H1 (cell line): ENCODE data around the gene TNFRSF6B. TPM values are rescaled to one million over a fixed set of nuclear protein-coding genes. Genes with fewer than 3 reads are reported as not detected.
A peak's percentile ranks its signal among the peaks of the same experiment; 100 is the strongest.

Experiments
- BACH1 ChIP-seq: IDR thresholded peaks from 2 replicates; pipeline ENCODE4 v1.6.1; 2012; ENCODE audit warnings: low read length, improper control_type of control experiment
- CHD7 ChIP-seq: fragments of 300-600 bp; sonication (generic); IDR thresholded peaks from 2 replicates; pipeline ENCODE4 v1.7.1; 2012; ENCODE audit warnings: low read length, moderate library complexity, mild to moderate bottlenecking, inconsistent platforms; ENCODE audit not compliant: insufficient replicate concordance
- KDM4A ChIP-seq: IDR thresholded peaks from one replicate; pipeline ENCODE4 v1.7.1; 2012; ENCODE audit warnings: low read depth, mild to moderate bottlenecking, moderate library complexity, low read length, inconsistent platforms; ENCODE audit not compliant: severe bottlenecking
- MAX ChIP-seq: IDR thresholded peaks from 2 replicates; pipeline ENCODE4 v1.6.1; 2012; ENCODE audit warnings: inconsistent platforms
- POLR2A ChIP-seq, 2 experiments: IDR thresholded peaks; 1 replicate in 1 of 2; 2 replicates in 1 of 2; pipeline ENCODE4 v1.6.1; 2011; ENCODE audit warnings: low read depth in 2 of 2, low read length in 2 of 2, mild to moderate bottlenecking in 2 of 2; ENCODE audit errors: control extremely low read depth in 1 of 2
- RAD21 ChIP-seq, 2 experiments: IDR thresholded peaks in 1 of 2; conservative IDR thresholded peaks in 1 of 2; 2 replicates each; pipeline ENCODE4 v1.6.1; 2011; ENCODE audit warnings: low read depth in 2 of 2, low read length in 2 of 2, improper control_type of control experiment in 1 of 2, inconsistent platforms in 1 of 2, mild to moderate bottlenecking in 1 of 2, moderate library complexity in 1 of 2
- polyA plus RNA-seq, 7 experiments: library from polyadenylated mRNA; depleted of rRNA in 3 of 7; stranded (reverse) in 5 of 7; unstranded in 2 of 7; fragments of >200 nt in 5 of 7; fragments of 200-250 nt in 2 of 7; gene quantifications; 1 replicate in 5 of 7; 2 replicates in 1 of 7; 4 replicates in 1 of 7; pipeline versions ENCODE4 v1.2.1 to v1.2.3, GENCODE V29; 2011 to 2013; ENCODE audit warnings: missing spikeins in 2 of 7, mixed read lengths in 2 of 7
- total RNA-seq: library from RNA; stranded (reverse); fragmentation: NEBNext Ultra II Directional; extraction: Animal tissue kit (Norgen Biotek cat#: 25700); gene quantifications from 2 replicates; pipeline ENCODE4 v1.2.1, GENCODE V29; 2021

The TNFRSF6B gene
- total and polyA plus RNA-seq, 2 of the 8 experiments (the other 6 are each of a cell fraction or from before 2014, with no cell fraction given): 3.1 TPM; not detected in 1

- TF ChIP-seq CHD7 (no peak), MAX (peak; percentile 34; the same call in 1 of the 2 replicates), RAD21 (IDR thresholded peaks at IDR 0.05 in 1 of 2, conservative IDR thresholded peaks at IDR 0.05 in 1 of 2; ENCODE audit: low read depth in 2 of 2, low read length in 2 of 2) (0 out of 4 replicates have a peak, but pooled peaks of 1 of the 2 experiments have one; percentile 6), KDM4A (peak; percentile 3), BACH1 (peak; percentile 17; the same call in 1 of the 2 replicates), POLR2A (IDR thresholded peaks at IDR 0.05; ENCODE audit: control extremely low read depth in 1 of 2, low read depth in 2 of 2, low read length in 2 of 2) (peak in 1 of 2 experiments; percentile 28; a peak in 1 of 3 replicates)
Measured at GRCh38 chr20:63740627-63741353, 44.3 kb downstream of the TNFRSF6B start (continued).
